ENCODE data around the gene L3MBTL4. TPM values are rescaled to one million over a fixed set of nuclear protein-coding genes. Genes with fewer than 3 reads are reported as not detected.

L3MBTL4 gene
- not detected in 2 replicates for total RNA-seq (2014; rRNA removed; shearing (Covaris generic))
- total RNA-seq (2022): not detected in 2 replicates
- Bru-seq, nascent RNA: not detected
- BruChase-seq, experiment 1, labeled RNA remaining after a 6-hour chase: not detected
- percentile 0 among the genes with signal in this experiment for BruChase-seq, experiment 2, labeled RNA remaining after a 2-hour chase
- long read RNA-seq: 0 reads

- no peak within 1 kb of the TSS for H3K27ac ChIP-seq (ENCODE audit: low read depth, low read length, poor library complexity, severe bottlenecking)
- H3K4me3 ChIP-seq (ENCODE audit: low read depth, low read length, poor library complexity, severe bottlenecking): no peak within 1 kb of the TSS
- H4K20me1 ChIP-seq (ENCODE audit: insufficient read depth, low read length): no peaks in the 10 kb centered on the region
- ChIA-PET CTCF (ENCODE audit: unreplicated experiment) (no interaction called here), POLR2A (no interaction called here)
- no peaks in the 10 kb centered on the region for H3K79me2 ChIP-seq (ENCODE audit: insufficient read depth, low read depth, low read length)
- no peak for TF ChIP-seq CTCF (conservative IDR thresholded peaks at IDR 0.05; ENCODE audit: low read length)
- TF ChIP-seq EZH2phosphoT487 (IDR thresholded peaks at IDR 0.05; ENCODE audit: borderline replicate concordance, low read depth, low read length): no peak
- intact Hi-C loops (cut with micrococcal nuclease; ENCODE audit: unreplicated experiment): no loop called here
- H3K9me3 ChIP-seq (ENCODE audit: low read length): no peaks in the 10 kb centered on the region
- no peaks in the 10 kb centered on the region for H3K36me3 ChIP-seq (ENCODE audit: insufficient read depth, low read length)
- no TSS peak for BruUV-seq (replicated peaks)
- no peak within 1 kb of the TSS for H3K4me2 ChIP-seq (ENCODE audit: low read length)
- H3K4me1 ChIP-seq (ENCODE audit: insufficient read depth, low read length, poor library complexity, severe bottlenecking): no peaks in the 10 kb centered on the region
- DNase-seq (ENCODE audit: low spot score): no peak
- no peaks in the 10 kb centered on the region for H3K9me2 ChIP-seq (ENCODE audit: insufficient read depth, low read length)
- H2AFZ ChIP-seq (ENCODE audit: low read length): no peak within 1 kb of the TSS
Measured at GRCh38 chr18:6414723-6415417, at the start of gene L3MBTL4. Gene L3MBTL4 (minus strand): TSS chr18:6414911. CDS start chr18:6311625, 103,286 bp downstream.

- H4K20me1 ChIP-seq (ENCODE audit: insufficient read depth, low read length): no peaks in the 10 kb centered on the region
- H3K36me3 ChIP-seq (ENCODE audit: insufficient read depth, low read length): no peaks in the 10 kb centered on the region
- H3K9me3 ChIP-seq (ENCODE audit: low read length): no peaks in the 10 kb centered on the region
- H3K9me2 ChIP-seq (ENCODE audit: insufficient read depth, low read length): no peaks in the 10 kb centered on the region
- BruUV-seq (replicated peaks): no TSS peak
- DNase-seq (ENCODE audit: low spot score): no peak
- CTCF ChIA-PET (ENCODE audit: unreplicated experiment): no interaction called here
- POLR2A ChIA-PET: no interaction called here
- H3K4me3 ChIP-seq (ENCODE audit: low read depth, low read length, poor library complexity, severe bottlenecking): no peak overlapping the region
- no peak overlapping the region for H2AFZ ChIP-seq (ENCODE audit: low read length)
- no peak overlapping the region for H3K4me2 ChIP-seq (ENCODE audit: low read length)
- intact Hi-C loops (cut with micrococcal nuclease; ENCODE audit: unreplicated experiment): no loop called here
- TF ChIP-seq EZH2phosphoT487 (IDR thresholded peaks at IDR 0.05; ENCODE audit: borderline replicate concordance, low read depth, low read length) (no peak), CTCF (conservative IDR thresholded peaks at IDR 0.05; ENCODE audit: low read length) (no peak)
- H3K27ac ChIP-seq (ENCODE audit: low read depth, low read length, poor library complexity, severe bottlenecking): no peak overlapping the region
- H3K4me1 ChIP-seq (ENCODE audit: insufficient read depth, low read length, poor library complexity, severe bottlenecking): no peaks in the 10 kb centered on the region
- no peaks in the 10 kb centered on the region for H3K79me2 ChIP-seq (ENCODE audit: insufficient read depth, low read depth, low read length)
Measured at GRCh38 chr18:6452194-6452593, 37.5 kb upstream of the L3MBTL4 start.

- H4K20me1 ChIP-seq (ENCODE audit: insufficient read depth, low read length): no peaks in the 10 kb centered on the region
- H3K9me3 ChIP-seq (ENCODE audit: low read length): no peaks in the 10 kb centered on the region
- H3K4me2 ChIP-seq (ENCODE audit: low read length): no peak overlapping the region
- H3K9me2 ChIP-seq (ENCODE audit: insufficient read depth, low read length): no peaks in the 10 kb centered on the region
- intact Hi-C loops (cut with micrococcal nuclease; ENCODE audit: unreplicated experiment): no loop called here
- no peaks in the 10 kb centered on the region for H3K79me2 ChIP-seq (ENCODE audit: insufficient read depth, low read depth, low read length)
- TF ChIP-seq EZH2phosphoT487 (IDR thresholded peaks at IDR 0.05; ENCODE audit: borderline replicate concordance, low read depth, low read length): no peak
- TF ChIP-seq CTCF (conservative IDR thresholded peaks at IDR 0.05; ENCODE audit: low read length): no peak
- no peaks in the 10 kb centered on the region for H3K36me3 ChIP-seq (ENCODE audit: insufficient read depth, low read length)
- POLR2A ChIA-PET: interaction anchor here (1.0 kb wide), 1 partner anchor 10 kb away, joined by 3 read pairs; no protein-coding TSS in a partner anchor
- CTCF ChIA-PET (ENCODE audit: unreplicated experiment): no interaction called here
- BruUV-seq (replicated peaks): no TSS peak
- H3K4me3 ChIP-seq (ENCODE audit: low read depth, low read length, poor library complexity, severe bottlenecking): no peak overlapping the region
- H3K27ac ChIP-seq (ENCODE audit: low read depth, low read length, poor library complexity, severe bottlenecking): no peak overlapping the region
- no peak overlapping the region for H2AFZ ChIP-seq (ENCODE audit: low read length)
- H3K4me1 ChIP-seq (ENCODE audit: insufficient read depth, low read length, poor library complexity, severe bottlenecking): no peaks in the 10 kb centered on the region
- DNase-seq (ENCODE audit: low spot score): no peak
Measured at GRCh38 chr18:6449213-6449612, 34.5 kb upstream of the L3MBTL4 start.
